HepG2 (cell line): ENCODE data around the gene PRR12. TPM values are rescaled to one million over a fixed set of nuclear protein-coding genes. Genes with fewer than 3 reads are reported as not detected.

Experiments used
- ATF4 ChIP-seq, 2 experiments: fragments of 450-650 bp in 1 of 2; sonication (generic) in 1 of 2; formaldehyde crosslinking; IDR thresholded peaks; 2 replicates each; pipeline versions ENCODE4 v1.5.0 to v1.8.0; 2020 to 2022; ENCODE audit warnings: mild to moderate bottlenecking in 1 of 2, missing genetic modification reagents in 1 of 2
- E2F1 ChIP-seq: sonication (generic); formaldehyde crosslinking; IDR thresholded peaks from 2 replicates; pipeline ENCODE4 v1.5.0; 2020; ENCODE audit warnings: missing genetic modification reagents
- GABPB1 ChIP-seq: IDR thresholded peaks from 2 replicates; pipeline ENCODE4 v1.6.1; 2016; ENCODE audit warnings: mild to moderate bottlenecking, missing genetic modification reagents, moderate library complexity, missing compliant biosample characterization
- KAT8 ChIP-seq: IDR thresholded peaks from 2 replicates; pipeline ENCODE4 v1.6.1; 2016; ENCODE audit warnings: missing genetic modification reagents, missing compliant biosample characterization
- MED8 ChIP-seq: sonication (generic); formaldehyde crosslinking; IDR thresholded peaks from 2 replicates; pipeline ENCODE4 v1.8.1; 2023; ENCODE audit warnings: mild to moderate bottlenecking, missing genetic modification reagents; ENCODE audit not compliant: insufficient replicate concordance
- MEF2D ChIP-seq: sonication (generic); formaldehyde crosslinking; IDR thresholded peaks from 2 replicates; pipeline ENCODE4 v1.5.1; 2020; ENCODE audit warnings: mild to moderate bottlenecking, missing genetic modification reagents
- MIXL1 ChIP-seq: IDR thresholded peaks from 2 replicates; pipeline ENCODE4 v1.6.1; 2016
- MZF1 ChIP-seq: sonication (generic); formaldehyde crosslinking; IDR thresholded peaks from 2 replicates; pipeline ENCODE4 v1.8.1; 2023; ENCODE audit warnings: mild to moderate bottlenecking, missing genetic modification reagents, borderline replicate concordance
- NCOR1 ChIP-seq: fragments of 200-600 bp; sonication (generic); IDR thresholded peaks from 2 replicates; pipeline ENCODE4 v1.7.0; 2017; ENCODE audit warnings: antibody characterized with exemption, low read length, borderline replicate concordance
- SP4 ChIP-seq: sonication (generic); formaldehyde crosslinking; IDR thresholded peaks from 2 replicates; pipeline ENCODE4 v1.8.1; 2023; ENCODE audit warnings: mild to moderate bottlenecking, missing genetic modification reagents
- SPEN ChIP-seq: sonication (generic); formaldehyde crosslinking; IDR thresholded peaks from 2 replicates; pipeline ENCODE4 v1.5.1; 2020; ENCODE audit warnings: low read depth, mild to moderate bottlenecking, missing genetic modification reagents
- SRSF1 ChIP-seq: fragments of 200-400 bp; formaldehyde crosslinking; optimal IDR thresholded peaks from 2 replicates; pipeline ENCODE3; 2017; ENCODE audit warnings: mild to moderate bottlenecking, low read depth, low read length, moderate library complexity
- SRSF4 ChIP-seq: fragments of 200-400 bp; formaldehyde crosslinking; IDR thresholded peaks from one replicate; pipeline ENCODE4 v1.6.1; 2018; ENCODE audit warnings: mild to moderate bottlenecking, low read depth, low read length, moderate library complexity; ENCODE audit not compliant: poor library complexity, severe bottlenecking
- THAP11 ChIP-seq: IDR thresholded peaks from 2 replicates; pipeline ENCODE4 v1.6.1; 2016; ENCODE audit warnings: missing biosample characterization, missing genetic modification reagents
- THYN1 ChIP-seq: sonication (generic); formaldehyde crosslinking; IDR thresholded peaks from 2 replicates; pipeline ENCODE4 v1.8.1; 2023; ENCODE audit warnings: low read depth, mild to moderate bottlenecking, moderate library complexity, missing genetic modification reagents, borderline replicate concordance
- ZMAT3 ChIP-seq: sonication (generic); formaldehyde crosslinking; conservative IDR thresholded peaks from 2 replicates; pipeline ENCODE4 v1.7.0; 2021; ENCODE audit warnings: missing genetic modification reagents
- ZMYM4 ChIP-seq: sonication (generic); formaldehyde crosslinking; IDR thresholded peaks from 2 replicates; pipeline ENCODE4 v1.8.1; 2023; ENCODE audit warnings: mild to moderate bottlenecking, missing genetic modification reagents
- ZNF263 ChIP-seq: sonication (generic); formaldehyde crosslinking; IDR thresholded peaks from 2 replicates; pipeline ENCODE4 v1.4.0; 2020; ENCODE audit warnings: missing genetic modification reagents
- ZNF605 ChIP-seq: sonication (generic); formaldehyde crosslinking; IDR thresholded peaks from 2 replicates; pipeline ENCODE4 v1.8.0; 2022; ENCODE audit warnings: mild to moderate bottlenecking, missing genetic modification reagents
- ZNF724P ChIP-seq: sonication (generic); formaldehyde crosslinking; IDR thresholded peaks from 2 replicates; pipeline ENCODE4 v1.8.0; 2022; ENCODE audit warnings: missing genetic modification reagents, borderline replicate concordance
- polyA plus RNA-seq, 8 experiments: library from polyadenylated mRNA; depleted of rRNA in 3 of 8; stranded (reverse) in 7 of 8; unstranded in 1 of 8; fragments of >200 nt; fragmentation: Illumina TruSeq in 4 of 8; extraction: Trizol in 4 of 8; gene quantifications; 2 replicates each; pipeline versions ENCODE4 v1.2.1 to v1.2.3, GENCODE V29; 2011 to 2016; ENCODE audit warnings: low read depth in 4 of 8, missing spikeins in 1 of 8, mixed read lengths in 1 of 8; ENCODE audit not compliant: insufficient read depth in 1 of 8
- total RNA-seq, 5 experiments: library from RNA; depleted of rRNA; stranded (reverse); fragments of >200 nt; fragmentation: Illumina TruSeq; extraction: Trizol; gene quantifications; 2 replicates each; pipeline ENCODE4 v1.2.3, GENCODE V29; 2016; ENCODE audit warnings: low read depth in 1 of 5
- TF ChIP-seq, protein P1 (sequence below): sonication (generic); formaldehyde crosslinking; IDR thresholded peaks from 2 replicates; pipeline ENCODE4 v1.9.0; 2022; ENCODE audit warnings: missing genetic modification reagents, mild to moderate bottlenecking, borderline replicate concordance

Gene PRR12
- total and polyA plus RNA-seq, 2 of the 13 experiments (the other 11 are each of a cell fraction or from before 2014, with no cell fraction given) = 0.62 to 1.5 TPM

GRCh38 chr19:49665351-49666119 lies 74.6 kb downstream of the PRR12 start, which contains the start of the genes BCL2L12 and IRF3 (continued):
- TF ChIP-seq E2F1 (peak; percentile 69; the same call in 1 of the 2 replicates), GABPB1 (peak; percentile 65), THAP11 (CRISPR knock-in tag) (peak; percentile 91), SRSF1 (peak; percentile 54), KAT8 (CRISPR knock-in tag) (peak; percentile 67), ZNF263 (CRISPR knock-in tag) (0 out of 2 replicates have a peak, but pooled peaks have one; percentile 8), MED8 (CRISPR knock-in tag) (no peak), SRSF4 (no peak), MIXL1 (CRISPR knock-in tag) (no peak), THYN1 (CRISPR knock-in tag) (no peak), SP4 (CRISPR knock-in tag) (peak; percentile 80), MEF2D (CRISPR knock-in tag) (peak; percentile 73), ZMAT3 (CRISPR knock-in tag) (peak; percentile 39; the same call in 1 of the 2 replicates), ZMYM4 (0 out of 2 replicates have a peak, but pooled peaks have one; percentile 22), ZNF605 (CRISPR knock-in tag) (peak; percentile 77), SPEN (peak; percentile 79), ATF4 (CRISPR knock-in tag; IDR thresholded peaks at IDR 0.05) (no peak), MZF1 (CRISPR knock-in tag) (no peak), ZNF724P (CRISPR knock-in tag) (no peak), NCOR1 (peak; percentile 24; the same call in 1 of the 2 replicates)
- TF ChIP-seq, protein P1, sequence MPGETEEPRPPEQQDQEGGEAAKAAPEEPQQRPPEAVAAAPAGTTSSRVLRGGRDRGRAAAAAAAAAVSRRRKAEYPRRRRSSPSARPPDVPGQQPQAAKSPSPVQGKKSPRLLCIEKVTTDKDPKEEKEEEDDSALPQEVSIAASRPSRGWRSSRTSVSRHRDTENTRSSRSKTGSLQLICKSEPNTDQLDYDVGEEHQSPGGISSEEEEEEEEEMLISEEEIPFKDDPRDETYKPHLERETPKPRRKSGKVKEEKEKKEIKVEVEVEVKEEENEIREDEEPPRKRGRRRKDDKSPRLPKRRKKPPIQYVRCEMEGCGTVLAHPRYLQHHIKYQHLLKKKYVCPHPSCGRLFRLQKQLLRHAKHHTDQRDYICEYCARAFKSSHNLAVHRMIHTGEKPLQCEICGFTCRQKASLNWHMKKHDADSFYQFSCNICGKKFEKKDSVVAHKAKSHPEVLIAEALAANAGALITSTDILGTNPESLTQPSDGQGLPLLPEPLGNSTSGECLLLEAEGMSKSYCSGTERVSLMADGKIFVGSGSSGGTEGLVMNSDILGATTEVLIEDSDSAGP (CRISPR knock-in tag) = peak; percentile 56; the same call in 1 of the 2 replicates
- TF ChIP-seq, all 625 proteins: peak for 154
